ENCODE results near the gene SLC35C1. TPM values are rescaled to one million over a fixed set of nuclear protein-coding genes. Genes with fewer than 3 reads are reported as not detected.
A peak's percentile ranks its signal among the peaks of the same experiment; 100 is the strongest.

Gene SLC35C1
- total and polyA plus RNA-seq, 2 donors (not counting 1 experiment from before 2014, with no cell fraction given) = 4.4 to 12.5 TPM

DNA sequence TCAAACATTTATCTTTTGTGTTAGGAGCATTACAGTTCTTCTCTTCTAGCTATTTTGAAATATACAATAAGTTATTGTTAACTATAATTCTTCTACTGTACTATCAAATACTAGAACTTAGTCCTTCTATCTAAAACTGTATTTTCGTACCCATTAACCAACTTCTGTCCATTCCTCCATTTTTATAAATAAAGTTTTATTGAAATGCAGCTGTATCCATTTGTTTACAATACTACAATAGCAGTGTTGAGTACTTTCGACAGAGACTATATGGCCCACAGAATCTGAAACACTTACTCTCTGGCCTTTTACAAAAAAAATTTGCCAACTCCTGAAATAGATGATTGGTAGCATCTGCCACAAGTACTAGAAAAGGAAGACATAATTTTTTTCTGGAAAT lies 4.7 kb upstream of the SLC35C1 start:
- Histone ChIP-seq H3K27ac (ENCODE audit: low read length in 2 of 2) (no peak overlapping the region), H2AFZ (ENCODE audit: insufficient read depth, low read depth, low read length, poor library complexity, severe bottlenecking) (no peak overlapping the region), H3K79me2 (ENCODE audit: control insufficient read depth, insufficient read depth, low read length) (peaks cover 2% of the 10 kb centered on the region), H3K27me3 (replicated peaks in 1 of 4; ENCODE audit: control extremely low read depth in 1 of 4, control insufficient read depth in 3 of 4, insufficient read depth in 4 of 4, low read length in 3 of 4) (no peaks in the 10 kb centered on the region), H3K36me3 (replicated peaks in 1 of 2; ENCODE audit: control extremely low read depth in 1 of 2, control insufficient read depth in 1 of 2, extremely low read depth in 1 of 2, insufficient read depth in 2 of 2, low read length in 1 of 2) (no peaks in the 10 kb centered on the region), H3K4me3 (ENCODE audit: control extremely low read depth in 1 of 5, extremely low read depth in 1 of 5, insufficient read depth in 1 of 5, low read depth in 2 of 5, low read length in 4 of 5) (no peak overlapping the region), H3K4me2 (replicated peaks; ENCODE audit: low read depth, low read length, poor library complexity, severe bottlenecking) (no peak overlapping the region), H3K9ac (ENCODE audit: low read length) (no peak overlapping the region), H3K4me1 (ENCODE audit: control insufficient read depth in 2 of 2, insufficient read depth in 2 of 2, low read length in 2 of 2) (peaks cover 0 to 6% of the 10 kb centered on the region in 2 donors), H3K9me3 (ENCODE audit: control extremely low read depth in 1 of 3, control insufficient read depth in 2 of 3, insufficient read depth in 1 of 3, low read length in 2 of 3) (peaks cover 0 to 9% (median 0%) of the 10 kb centered on the region in 3 donors), H4K20me1 (ENCODE audit: control insufficient read depth, insufficient read depth, low read length, poor library complexity, severe bottlenecking) (no peaks in the 10 kb centered on the region)
- Mint-ChIP-seq H3K27ac (no peak overlapping the region), H3K27me3 (no peaks in the 10 kb centered on the region), H3K4me3 (no peak overlapping the region), H3K9me3 (ENCODE audit: insufficient read depth) (no peaks in the 10 kb centered on the region), H3K4me1 (peaks cover 3% of the 10 kb centered on the region)
- no peak for ATAC-seq (ENCODE audit: low read depth)
- intact Hi-C loops (cut with micrococcal nuclease) = no loop called here
- ChIA-PET CTCF (interaction anchor here (1.0 to 2.0 kb wide), 2 partner anchors 15 to 28 kb away, joined by 3 to 13 read pairs; no protein-coding TSS in a partner anchor), POLR2A (interaction anchor here (0.9 kb wide), 1 partner anchor 19 kb away, joined by 3 read pairs; no protein-coding TSS in a partner anchor)
- no peak for DNase-seq
- no CpG with 5 or more reads among the region's 2 CpGs for WGBS (ENCODE audit: insufficient coverage)
- no peak for TF ChIP-seq EZH2 (IDR thresholded peaks at IDR 0.05; ENCODE audit: borderline replicate concordance, insufficient read depth, low read depth, low read length, poor library complexity, severe bottlenecking)
- TF ChIP-seq, protein P1, sequence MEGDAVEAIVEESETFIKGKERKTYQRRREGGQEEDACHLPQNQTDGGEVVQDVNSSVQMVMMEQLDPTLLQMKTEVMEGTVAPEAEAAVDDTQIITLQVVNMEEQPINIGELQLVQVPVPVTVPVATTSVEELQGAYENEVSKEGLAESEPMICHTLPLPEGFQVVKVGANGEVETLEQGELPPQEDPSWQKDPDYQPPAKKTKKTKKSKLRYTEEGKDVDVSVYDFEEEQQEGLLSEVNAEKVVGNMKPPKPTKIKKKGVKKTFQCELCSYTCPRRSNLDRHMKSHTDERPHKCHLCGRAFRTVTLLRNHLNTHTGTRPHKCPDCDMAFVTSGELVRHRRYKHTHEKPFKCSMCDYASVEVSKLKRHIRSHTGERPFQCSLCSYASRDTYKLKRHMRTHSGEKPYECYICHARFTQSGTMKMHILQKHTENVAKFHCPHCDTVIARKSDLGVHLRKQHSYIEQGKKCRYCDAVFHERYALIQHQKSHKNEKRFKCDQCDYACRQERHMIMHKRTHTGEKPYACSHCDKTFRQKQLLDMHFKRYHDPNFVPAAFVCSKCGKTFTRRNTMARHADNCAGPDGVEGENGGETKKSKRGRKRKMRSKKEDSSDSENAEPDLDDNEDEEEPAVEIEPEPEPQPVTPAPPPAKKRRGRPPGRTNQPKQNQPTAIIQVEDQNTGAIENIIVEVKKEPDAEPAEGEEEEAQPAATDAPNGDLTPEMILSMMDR (IDR thresholded peaks at IDR 0.05) = no peak

DNA sequence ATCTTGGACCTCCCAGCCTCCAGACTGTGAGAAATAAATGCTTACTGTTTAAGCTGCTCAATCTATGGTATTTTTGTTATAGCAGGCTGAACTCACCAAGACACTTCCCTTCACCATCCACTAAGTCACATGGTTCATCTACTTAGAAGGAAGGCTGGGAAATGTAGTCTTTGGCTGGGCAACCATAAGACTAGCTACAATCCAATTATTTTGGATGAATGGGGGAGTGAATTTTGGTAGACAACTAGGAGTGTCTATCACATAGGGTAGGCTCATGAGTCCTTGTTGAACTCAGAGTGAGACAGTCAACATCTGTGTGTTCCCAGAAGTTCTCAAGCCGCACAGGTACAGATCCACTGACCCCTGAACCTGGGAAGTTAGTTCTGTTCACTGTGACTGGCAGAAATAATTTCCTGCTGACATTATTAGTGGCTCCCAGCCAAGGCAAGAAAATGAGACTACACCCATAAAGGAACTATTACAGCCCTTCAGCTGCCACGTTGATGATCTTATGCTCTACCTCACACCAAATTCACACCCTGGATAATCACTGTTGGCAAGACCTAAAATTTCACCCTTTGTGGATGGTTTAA lies 3.1 kb upstream of the SLC35C1 start:
- Mint-ChIP-seq H3K4me1 (peaks cover 17% of the 10 kb centered on the region), H3K9me3 (ENCODE audit: insufficient read depth) (no peaks in the 10 kb centered on the region), H3K27ac (no peak overlapping the region), H3K4me3 (no peak overlapping the region), H3K27me3 (no peaks in the 10 kb centered on the region)
- H3K4me3 ChIP-seq (ENCODE audit: control extremely low read depth in 1 of 5, extremely low read depth in 1 of 5, insufficient read depth in 1 of 5, low read depth in 2 of 5, low read length in 4 of 5) = no peak overlapping the region
- H2AFZ ChIP-seq (ENCODE audit: insufficient read depth, low read depth, low read length, poor library complexity, severe bottlenecking) = no peak overlapping the region
- ChIA-PET CTCF (interaction anchor here (1.8 kb wide), 1 partner anchor 30 kb away, joined by 8 read pairs; no protein-coding TSS in a partner anchor), POLR2A (no interaction called here)
- peaks cover 15 to 22% of the 10 kb centered on the region in 2 donors for H3K4me1 ChIP-seq (ENCODE audit: control insufficient read depth in 2 of 2, insufficient read depth in 2 of 2, low read length in 2 of 2)
- H3K27me3 ChIP-seq (replicated peaks in 1 of 4; ENCODE audit: control extremely low read depth in 1 of 4, control insufficient read depth in 3 of 4, insufficient read depth in 4 of 4, low read length in 3 of 4) = no peaks in the 10 kb centered on the region
- no peaks in the 10 kb centered on the region for H3K36me3 ChIP-seq (replicated peaks in 1 of 2; ENCODE audit: control extremely low read depth in 1 of 2, control insufficient read depth in 1 of 2, extremely low read depth in 1 of 2, insufficient read depth in 2 of 2, low read length in 1 of 2)
- no peak overlapping the region for H3K4me2 ChIP-seq (replicated peaks; ENCODE audit: low read depth, low read length, poor library complexity, severe bottlenecking)
- intact Hi-C loops (cut with micrococcal nuclease) = no loop called here
- peaks cover 0 to 7% (median 0%) of the 10 kb centered on the region in 3 donors for H3K9me3 ChIP-seq (ENCODE audit: control extremely low read depth in 1 of 3, control insufficient read depth in 2 of 3, insufficient read depth in 1 of 3, low read length in 2 of 3)
- no peak overlapping the region for H3K9ac ChIP-seq (ENCODE audit: low read length)
- DNase-seq = peak; percentile 35
- H3K79me2 ChIP-seq (ENCODE audit: control insufficient read depth, insufficient read depth, low read length) = peaks cover 17% of the 10 kb centered on the region
- no peak overlapping the region for H3K27ac ChIP-seq (ENCODE audit: low read length in 2 of 2)
- TF ChIP-seq EZH2 (IDR thresholded peaks at IDR 0.05; ENCODE audit: borderline replicate concordance, insufficient read depth, low read depth, low read length, poor library complexity, severe bottlenecking) = no peak
- TF ChIP-seq, protein P1 (IDR thresholded peaks at IDR 0.05) = no peak
- ATAC-seq (ENCODE audit: low read depth) = no peak
- H4K20me1 ChIP-seq (ENCODE audit: control insufficient read depth, insufficient read depth, low read length, poor library complexity, severe bottlenecking) = no peaks in the 10 kb centered on the region
- WGBS (ENCODE audit: insufficient coverage) = 90% methylated on average over 2 of the region's 2 CpGs

All from B cell (primary cell).